OCI-LY3 (cell line): ENCODE data around the gene CCNF.

Experiments
- EZH2phosphoT487 ChIP-seq: fragments of 200-600 bp; shearing (Covaris generic); IDR thresholded peaks from 2 replicates; pipeline ENCODE4 v1.6.1; 2018; ENCODE audit warnings: antibody characterized with exemption, mixed run types, low read depth
- TF ChIP-seq, protein P1 (sequence below): fragments of 200-600, 300-600 bp; sonication (generic); IDR thresholded peaks from 2 replicates; pipeline ENCODE4 v1.5.1; 2014; ENCODE audit warnings: antibody characterized with exemption, low read length, low read depth

DNA sequence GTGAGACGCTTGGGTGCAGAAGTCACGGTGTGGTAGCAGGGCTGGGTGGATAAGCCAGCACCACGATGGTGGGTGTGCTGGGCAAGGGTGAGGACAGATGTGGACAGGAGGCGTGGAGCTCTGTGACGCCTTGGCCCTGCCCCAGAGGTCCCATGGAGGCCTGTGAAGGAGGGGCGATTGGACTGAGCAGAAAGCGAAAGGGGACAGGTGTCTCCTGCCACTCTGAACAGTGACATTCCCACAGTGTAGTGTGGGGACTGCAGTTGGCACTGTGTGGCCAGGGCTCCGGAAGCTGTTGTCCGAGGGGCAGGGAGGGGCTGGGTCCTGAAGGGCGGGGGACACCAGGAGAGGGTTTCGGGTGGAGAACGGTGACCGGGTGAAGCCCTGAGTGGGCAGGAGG is 53.0 kb downstream of the CCNF start:
- TF ChIP-seq, protein P1, sequence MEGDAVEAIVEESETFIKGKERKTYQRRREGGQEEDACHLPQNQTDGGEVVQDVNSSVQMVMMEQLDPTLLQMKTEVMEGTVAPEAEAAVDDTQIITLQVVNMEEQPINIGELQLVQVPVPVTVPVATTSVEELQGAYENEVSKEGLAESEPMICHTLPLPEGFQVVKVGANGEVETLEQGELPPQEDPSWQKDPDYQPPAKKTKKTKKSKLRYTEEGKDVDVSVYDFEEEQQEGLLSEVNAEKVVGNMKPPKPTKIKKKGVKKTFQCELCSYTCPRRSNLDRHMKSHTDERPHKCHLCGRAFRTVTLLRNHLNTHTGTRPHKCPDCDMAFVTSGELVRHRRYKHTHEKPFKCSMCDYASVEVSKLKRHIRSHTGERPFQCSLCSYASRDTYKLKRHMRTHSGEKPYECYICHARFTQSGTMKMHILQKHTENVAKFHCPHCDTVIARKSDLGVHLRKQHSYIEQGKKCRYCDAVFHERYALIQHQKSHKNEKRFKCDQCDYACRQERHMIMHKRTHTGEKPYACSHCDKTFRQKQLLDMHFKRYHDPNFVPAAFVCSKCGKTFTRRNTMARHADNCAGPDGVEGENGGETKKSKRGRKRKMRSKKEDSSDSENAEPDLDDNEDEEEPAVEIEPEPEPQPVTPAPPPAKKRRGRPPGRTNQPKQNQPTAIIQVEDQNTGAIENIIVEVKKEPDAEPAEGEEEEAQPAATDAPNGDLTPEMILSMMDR, result no peak
- no peak for TF ChIP-seq EZH2phosphoT487
